PC-9 (cell line): Measurements from ENCODE around the gene FOXD4L6.
"Not testable (repeated sequence)": the region's sequence is repeated elsewhere in the genome, so short reads cannot be mapped to it uniquely, and the experiment has no call there.

Experiments
- CTCF ChIP-seq: fragments of 200-600 bp; sonication (generic); conservative IDR thresholded peaks from 2 replicates; pipeline ENCODE4 v1.6.1; 2017; ENCODE audit warnings: mixed run types, antibody characterized with exemption, mild to moderate bottlenecking, moderate library complexity
- EZH2 ChIP-seq: fragments of 200-600 bp; sonication (generic); IDR thresholded peaks from 2 replicates; pipeline ENCODE4 v1.8.0; 2017; ENCODE audit warnings: antibody characterized with exemption, low read depth

GRCh38 chr9:41079464-41079863, 49.0 kb downstream of the FOXD4L6 start:
- not testable (repeated sequence) for TF ChIP-seq CTCF, EZH2
